OCI-LY7 (cell line): ENCODE results near the gene VEPH1.

Experiments
- EZH2phosphoT487 ChIP-seq: fragments of 200-600 bp; sonication (generic); IDR thresholded peaks from 2 replicates; pipeline ENCODE4 v1.6.1; 2018; ENCODE audit warnings: low read depth, borderline replicate concordance, mild to moderate bottlenecking, mixed run types, antibody characterized with exemption, low read length, moderate library complexity, mixed read lengths
- TF ChIP-seq, protein P1 (sequence below): fragments of 200-600 bp; sonication (generic); conservative IDR thresholded peaks from 2 replicates; pipeline ENCODE4 v1.5.1; 2014; ENCODE audit warnings: mild to moderate bottlenecking, antibody characterized with exemption, low read length, moderate library complexity, mixed read lengths

DNA sequence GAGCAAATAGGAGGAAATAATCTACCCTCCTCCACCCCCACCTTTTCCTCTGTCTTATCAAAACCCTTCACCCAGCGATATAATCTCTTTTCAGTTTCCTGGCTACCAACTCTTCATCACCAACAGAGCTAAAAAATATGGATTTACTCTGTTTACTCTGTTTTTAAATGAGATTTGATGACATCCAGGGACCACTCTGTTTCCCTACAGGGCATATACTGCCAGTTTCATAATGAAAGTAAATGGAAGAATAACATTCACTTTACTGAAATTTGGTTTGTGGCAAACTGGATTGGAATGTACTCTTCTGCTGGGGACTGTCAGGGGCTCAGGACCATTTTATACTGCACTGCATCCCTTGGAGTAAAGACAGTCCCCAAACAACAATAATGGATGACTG is 146.7 kb downstream of the VEPH1 start:
- TF ChIP-seq, protein P1, sequence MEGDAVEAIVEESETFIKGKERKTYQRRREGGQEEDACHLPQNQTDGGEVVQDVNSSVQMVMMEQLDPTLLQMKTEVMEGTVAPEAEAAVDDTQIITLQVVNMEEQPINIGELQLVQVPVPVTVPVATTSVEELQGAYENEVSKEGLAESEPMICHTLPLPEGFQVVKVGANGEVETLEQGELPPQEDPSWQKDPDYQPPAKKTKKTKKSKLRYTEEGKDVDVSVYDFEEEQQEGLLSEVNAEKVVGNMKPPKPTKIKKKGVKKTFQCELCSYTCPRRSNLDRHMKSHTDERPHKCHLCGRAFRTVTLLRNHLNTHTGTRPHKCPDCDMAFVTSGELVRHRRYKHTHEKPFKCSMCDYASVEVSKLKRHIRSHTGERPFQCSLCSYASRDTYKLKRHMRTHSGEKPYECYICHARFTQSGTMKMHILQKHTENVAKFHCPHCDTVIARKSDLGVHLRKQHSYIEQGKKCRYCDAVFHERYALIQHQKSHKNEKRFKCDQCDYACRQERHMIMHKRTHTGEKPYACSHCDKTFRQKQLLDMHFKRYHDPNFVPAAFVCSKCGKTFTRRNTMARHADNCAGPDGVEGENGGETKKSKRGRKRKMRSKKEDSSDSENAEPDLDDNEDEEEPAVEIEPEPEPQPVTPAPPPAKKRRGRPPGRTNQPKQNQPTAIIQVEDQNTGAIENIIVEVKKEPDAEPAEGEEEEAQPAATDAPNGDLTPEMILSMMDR: no peak
- no peak for TF ChIP-seq EZH2phosphoT487
